CD4-positive, alpha-beta T cell treated with Interleukin-15 for 1 hour (primary cell): ENCODE data around the gene UXS1.

Experiments used
- DNase-seq: peaks from one replicate; pipeline ENCODE4 v3.0.0-alpha.2; 2020

Gene UXS1

GRCh38 chr2:106107509-106108131 is 86.5 kb downstream of the UXS1 start:
- DNase-seq, result no peak

- no peak for DNase-seq
These were observed 87.2 kb downstream of the UXS1 start for GRCh38 chr2:106106622-106107508.

GRCh38 chr2:106105151-106105922 is 88.8 kb downstream of the UXS1 start:
- DNase-seq, result no peak

- DNase-seq, result peak; percentile 60
These were observed 89.6 kb downstream of the UXS1 start for GRCh38 chr2:106104332-106105062.

- no peak for DNase-seq
These were observed 94.4 kb downstream of the UXS1 start for GRCh38 chr2:106099691-106100090.

GRCh38 chr2:106098664-106099063 is 95.4 kb downstream of the UXS1 start:
- DNase-seq, result no peak

- DNase-seq, result no peak
These were observed 96.0 kb downstream of the UXS1 start for GRCh38 chr2:106098081-106098480.

GRCh38 chr2:106097038-106098000 is 96.8 kb downstream of the UXS1 start:
- DNase-seq, result peak; percentile 36

GRCh38 chr2:106096299-106097037 is 97.6 kb downstream of the UXS1 start:
- no peak for DNase-seq

- peak; percentile 85 for DNase-seq
These were observed 98.4 kb downstream of the UXS1 start for GRCh38 chr2:106095478-106096298.

- DNase-seq, result peak; percentile 77
These were observed 99.8 kb downstream of the UXS1 start for GRCh38 chr2:106094131-106094841.

- no peak for DNase-seq
These were observed 103.0 kb downstream of the UXS1 start for GRCh38 chr2:106090916-106091618.

GRCh38 chr2:106089611-106090010 is 104.5 kb downstream of the UXS1 start:
- DNase-seq, result no peak

- DNase-seq, result peak; percentile 60
These were observed 108.7 kb downstream of the UXS1 start for GRCh38 chr2:106085181-106085940.

GRCh38 chr2:106080959-106081358 is 113.1 kb downstream of the UXS1 start:
- DNase-seq, result no peak

- DNase-seq, result no peak
These were observed 116.0 kb downstream of the UXS1 start for GRCh38 chr2:106078096-106078495.

- no peak for DNase-seq
These were observed 117.2 kb downstream of the UXS1 start for GRCh38 chr2:106076941-106077340.

GRCh38 chr2:106075048-106075447 is 119.1 kb downstream of the UXS1 start:
- no peak for DNase-seq
